Body of pancreas (tissue), 4 donors: ENCODE measurements around the gene ICE1.

Experiments
- POLR2A ChIP-seq, 3 donors: fragments of 450-650 bp; IDR thresholded peaks; one replicate each; pipeline ENCODE4 v1.6.1; 2016; ENCODE audit warnings: antibody characterized with exemption in 3 of 3, mild to moderate bottlenecking in 2 of 3
- TF ChIP-seq, protein P1 (sequence below), 7 experiments: fragments of 450-650 bp in 4 of 7; fragments of 200-600 bp in 3 of 7; sonication (generic) in 3 of 7; IDR thresholded peaks; one replicate each; pipeline ENCODE4 v1.5.1; 2016 to 2019; ENCODE audit warnings: antibody characterized with exemption in 7 of 7

GRCh38 chr5:5384660-5385330 is 37.7 kb upstream of the ICE1 start:
- TF ChIP-seq, protein P1, sequence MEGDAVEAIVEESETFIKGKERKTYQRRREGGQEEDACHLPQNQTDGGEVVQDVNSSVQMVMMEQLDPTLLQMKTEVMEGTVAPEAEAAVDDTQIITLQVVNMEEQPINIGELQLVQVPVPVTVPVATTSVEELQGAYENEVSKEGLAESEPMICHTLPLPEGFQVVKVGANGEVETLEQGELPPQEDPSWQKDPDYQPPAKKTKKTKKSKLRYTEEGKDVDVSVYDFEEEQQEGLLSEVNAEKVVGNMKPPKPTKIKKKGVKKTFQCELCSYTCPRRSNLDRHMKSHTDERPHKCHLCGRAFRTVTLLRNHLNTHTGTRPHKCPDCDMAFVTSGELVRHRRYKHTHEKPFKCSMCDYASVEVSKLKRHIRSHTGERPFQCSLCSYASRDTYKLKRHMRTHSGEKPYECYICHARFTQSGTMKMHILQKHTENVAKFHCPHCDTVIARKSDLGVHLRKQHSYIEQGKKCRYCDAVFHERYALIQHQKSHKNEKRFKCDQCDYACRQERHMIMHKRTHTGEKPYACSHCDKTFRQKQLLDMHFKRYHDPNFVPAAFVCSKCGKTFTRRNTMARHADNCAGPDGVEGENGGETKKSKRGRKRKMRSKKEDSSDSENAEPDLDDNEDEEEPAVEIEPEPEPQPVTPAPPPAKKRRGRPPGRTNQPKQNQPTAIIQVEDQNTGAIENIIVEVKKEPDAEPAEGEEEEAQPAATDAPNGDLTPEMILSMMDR (IDR thresholded peaks at IDR 0.05), result no peak
- TF ChIP-seq POLR2A (IDR thresholded peaks at IDR 0.05), result no peak
